Naive thymus-derived CD8-positive, alpha-beta T cell (primary cell): ENCODE measurements around the gene TLN1. TPM values are rescaled to one million over a fixed set of nuclear protein-coding genes. Genes with fewer than 3 reads are reported as not detected.

Experiments
- ATAC-seq, 2 donors: fragments of 150-1000 bp; cut with Tn5 transposase in 1 of 2; sonication (Bioruptor Pico), chemical (Tn5 transposase) in 1 of 2; 1 replicate in 1 of 2; 2 replicates in 1 of 2; pipeline ENCODE4 v1.10.0; 2021; ENCODE audit warnings: mild to moderate bottlenecking in 2 of 2, moderate library complexity in 2 of 2
- POLR2A ChIA-PET: fragments of 350-600 bp; sonication (Branson Sonifier 250); formaldehyde crosslinking; loops from one replicate; lab custom pipeline; 2021; ENCODE audit warnings: antibody characterized with exemption; lab: Charles Lee
- DNase-seq, 10 donors: peaks; one replicate each; pipeline versions ENCODE4 v3.0.0 to v3.0.0-alpha.2; 2020 to 2022
- H3K27ac Mint-ChIP-seq, 10 donors: one replicate each; pipeline ENCODE4 v1.8.0; 2020 to 2022; ENCODE audit warnings: mild to moderate bottlenecking in 10 of 10, mixed read lengths in 10 of 10, moderate library complexity in 4 of 10, inconsistent platforms in 1 of 10
- H3K27me3 Mint-ChIP-seq, 5 donors: one replicate each; pipeline ENCODE4 v1.8.0; 2021 to 2022; ENCODE audit warnings: mixed read lengths in 5 of 5
- H3K36me3 Mint-ChIP-seq, 3 donors: one replicate each; pipeline ENCODE4 v1.8.0; 2020 to 2022; ENCODE audit warnings: mixed read lengths in 3 of 3, mild to moderate bottlenecking in 2 of 3, inconsistent platforms in 1 of 3
- H3K4me1 Mint-ChIP-seq, 4 donors: one replicate each; pipeline ENCODE4 v1.8.0; 2021 to 2022; ENCODE audit warnings: mixed read lengths in 4 of 4
- H3K4me3 Mint-ChIP-seq, 10 donors: one replicate each; pipeline ENCODE4 v1.8.0; 2020 to 2022; ENCODE audit warnings: mild to moderate bottlenecking in 10 of 10, mixed read lengths in 10 of 10, moderate library complexity in 6 of 10, inconsistent platforms in 1 of 10
- H3K9me3 Mint-ChIP-seq, 9 donors: one replicate each; pipeline ENCODE4 v1.8.0; 2020 to 2022; ENCODE audit warnings: mixed read lengths in 9 of 9, mild to moderate bottlenecking in 3 of 9, inconsistent platforms in 1 of 9, moderate library complexity in 1 of 9
- polyA plus RNA-seq, 3 donors: library from polyadenylated mRNA; unstranded; fragments of 300-500 nt; fragmentation: Illumina TruSeq; gene quantifications; one replicate each; pipeline ENCODE4 v1.2.3, GENCODE V29; 2021
- total RNA-seq, 8 experiments: library from RNA in 2 of 8; stranded (reverse) in 2 of 8; gene quantifications; one replicate each; pipeline ENCODE4 v1.2.3 and lab custom pipeline; 2021 to 2026

TLN1 gene
- total and polyA plus RNA-seq, 5 experiments from 2014 or later, result 32.9 to 233 (median 88.9) TPM

- no peak for ATAC-seq
- H3K9me3 Mint-ChIP-seq, result no peaks in the 10 kb centered on the region
- H3K27ac Mint-ChIP-seq, result peak overlapping the region in 1 of 10 donors; percentile 76
These were observed 52.1 kb downstream of the TLN1 start for GRCh38 chr9:35679766-35680330.

GRCh38 chr9:35679091-35679490 is 52.9 kb downstream of the TLN1 start:
- Mint-ChIP-seq H3K4me3 (no peak overlapping the region), H3K4me1 (peaks cover 10 to 18% (median 16%) of the 10 kb centered on the region in 4 donors)
- POLR2A ChIA-PET, result no interaction called here

More at GRCh38 chr9:35679766-35680330, 52.1 kb downstream of the TLN1 start:
- Mint-ChIP-seq H3K4me1 (peaks cover 6 to 12% (median 10%) of the 10 kb centered on the region in 4 donors), H3K36me3 (no peaks in the 10 kb centered on the region), H3K27me3 (peaks cover 0 to 3% (median 0%) of the 10 kb centered on the region in 5 donors), H3K4me3 (no peak overlapping the region)
- DNase-seq, result no peak
- POLR2A ChIA-PET, result no interaction called here

GRCh38 chr9:35675732-35676392 is 56.1 kb downstream of the TLN1 start:
- DNase-seq (peak in 6 of 10 donors; percentile 37 to 74 (median 48)), ATAC-seq (peak; percentile 64 to 83)
- POLR2A ChIA-PET, result interaction anchor here (0.5 to 1.9 kb wide), 9 partner anchors 10 to 224 kb away, joined by 3 to 8 read pairs (median 5); partner anchors contain the start of genes ARHGEF39, CCDC107, CREB3 and RMRP
- H3K27me3 Mint-ChIP-seq, result peaks cover 0 to 6% (median 0%) of the 10 kb centered on the region in 5 donors
- no peaks in the 10 kb centered on the region for H3K36me3 Mint-ChIP-seq
- peak overlapping the region; percentile 67 to 89 (median 83) for H3K4me3 Mint-ChIP-seq
- H3K4me1 Mint-ChIP-seq, result peaks cover 13 to 18% (median 16%) of the 10 kb centered on the region in 4 donors
- peak overlapping the region in 5 of 10 donors; percentile 19 to 72 (median 65) for H3K27ac Mint-ChIP-seq
- H3K9me3 Mint-ChIP-seq, result no peaks in the 10 kb centered on the region

More at GRCh38 chr9:35679091-35679490, 52.9 kb downstream of the TLN1 start:
- Mint-ChIP-seq H3K36me3 (no peaks in the 10 kb centered on the region), H3K27ac (peak overlapping the region in 2 of 10 donors; percentile 26 to 36), H3K27me3 (peaks cover 0 to 6% (median 0%) of the 10 kb centered on the region in 5 donors), H3K9me3 (no peaks in the 10 kb centered on the region)
- no peak for DNase-seq
- ATAC-seq, result no peak

GRCh38 chr9:35675204-35675603 is 56.8 kb downstream of the TLN1 start:
- peaks cover 13 to 18% (median 16%) of the 10 kb centered on the region in 4 donors for H3K4me1 Mint-ChIP-seq
- ATAC-seq (peak; percentile 21 to 29), DNase-seq (no peak)
- POLR2A ChIA-PET, result interaction anchor here (0.9 to 1.9 kb wide), 7 partner anchors 10 to 57 kb away, joined by 3 to 8 read pairs (median 5); partner anchors contain the start of genes ARHGEF39, CCDC107, CREB3 and RMRP
- H3K36me3 Mint-ChIP-seq, result no peaks in the 10 kb centered on the region
- H3K27ac Mint-ChIP-seq, result peak overlapping the region in 4 of 10 donors; percentile 19 to 68 (median 62)
- H3K9me3 Mint-ChIP-seq, result no peaks in the 10 kb centered on the region
- H3K4me3 Mint-ChIP-seq, result peak overlapping the region; percentile 64 to 89 (median 81)
- peaks cover 0 to 6% (median 0%) of the 10 kb centered on the region in 5 donors for H3K27me3 Mint-ChIP-seq

- H3K9me3 Mint-ChIP-seq, result no peaks in the 10 kb centered on the region
- DNase-seq (no peak), ATAC-seq (no peak)
- peak overlapping the region in 1 of 10 donors; percentile 63 for H3K27ac Mint-ChIP-seq
- peak overlapping the region in 3 of 10 donors; percentile 20 to 59 (median 41) for H3K4me3 Mint-ChIP-seq
- H3K27me3 Mint-ChIP-seq, result peaks cover 0 to 6% (median 0%) of the 10 kb centered on the region in 5 donors
- POLR2A ChIA-PET, result interaction anchor here (1.1 kb wide), 1 partner anchor 10 kb away, joined by 5 read pairs; the partner anchor contains the start of gene ARHGEF39
- H3K36me3 Mint-ChIP-seq, result no peaks in the 10 kb centered on the region
- peaks cover 11 to 18% (median 16%) of the 10 kb centered on the region in 4 donors for H3K4me1 Mint-ChIP-seq
These were observed 58.0 kb downstream of the TLN1 start for GRCh38 chr9:35674025-35674361.

- ATAC-seq, result no peak
These were observed 58.6 kb downstream of the TLN1 start, which contains the start of gene CA9 for GRCh38 chr9:35673132-35674024. TSS of gene CA9 (plus strand) at chr9:35673928. CDS start at chr9:35673960, 32 bp downstream.

GRCh38 chr9:35669331-35670145 is 62.5 kb downstream of the TLN1 start:
- ATAC-seq, result no peak
- Mint-ChIP-seq H3K27ac (no peak overlapping the region), H3K36me3 (no peaks in the 10 kb centered on the region), H3K27me3 (peaks cover 0 to 4% (median under 1%) of the 10 kb centered on the region in 5 donors), H3K9me3 (no peaks in the 10 kb centered on the region), H3K4me1 (peaks cover 19 to 23% (median 19%) of the 10 kb centered on the region in 4 donors), H3K4me3 (no peak overlapping the region)
- POLR2A ChIA-PET, result interaction anchor here (1.0 kb wide), 1 partner anchor 11 kb away, joined by 4 read pairs; the partner anchor contains the start of genes CCDC107 and RMRP
- no peak for DNase-seq

More at GRCh38 chr9:35673132-35674024, 58.6 kb downstream of the TLN1 start, which contains the start of gene CA9:
- Mint-ChIP-seq H3K4me3 (peak within 1 kb of the TSS; percentile 32 to 82 (median 68)), H3K27ac (peak within 1 kb of the TSS in 4 of 10 donors; percentile 18 to 63 (median 42)), H3K9me3 (no peaks in the 10 kb centered on the region), H3K4me1 (peaks cover 12 to 18% (median 16%) of the 10 kb centered on the region in 4 donors), H3K36me3 (no peaks in the 10 kb centered on the region), H3K27me3 (peaks cover 0 to 6% (median 0%) of the 10 kb centered on the region in 5 donors)
- DNase-seq, result no peak
- POLR2A ChIA-PET, result interaction anchor here (0.5 to 1.1 kb wide), 2 partner anchors 9 to 37 kb away, joined by 4 to 5 read pairs; partner anchors contain the start of gene ARHGEF39

GRCh38 chr9:35667939-35668338 is 64.1 kb downstream of the TLN1 start:
- H3K9me3 Mint-ChIP-seq, result no peaks in the 10 kb centered on the region
- POLR2A ChIA-PET, result no interaction called here
- peaks cover 24 to 34% (median 32%) of the 10 kb centered on the region in 4 donors for H3K4me1 Mint-ChIP-seq
- H3K4me3 Mint-ChIP-seq, result no peak overlapping the region
- no peaks in the 10 kb centered on the region for H3K36me3 Mint-ChIP-seq
- ATAC-seq, result no peak
- peak overlapping the region in 1 of 10 donors; percentile 1 for H3K27ac Mint-ChIP-seq
- H3K27me3 Mint-ChIP-seq, result peaks cover 0 to 2% (median 0%) of the 10 kb centered on the region in 5 donors
- no peak for DNase-seq

- Mint-ChIP-seq H3K27me3 (peaks cover 0 to 2% (median 0%) of the 10 kb centered on the region in 5 donors), H3K4me1 (peaks cover 32 to 48% (median 46%) of the 10 kb centered on the region in 4 donors), H3K4me3 (peak overlapping the region in 3 of 10 donors; percentile 19 to 34 (median 22)), H3K27ac (peak overlapping the region in 2 of 10 donors; percentile 31 to 32), H3K36me3 (peaks cover 0 to 2% (median 0%) of the 10 kb centered on the region in 3 donors), H3K9me3 (no peaks in the 10 kb centered on the region)
- DNase-seq (no peak), ATAC-seq (no peak)
- POLR2A ChIA-PET, result interaction anchor here (0.7 to 4.0 kb wide), 4 partner anchors 17 to 30 kb away, joined by 3 to 19 read pairs (median 4); partner anchors contain the start of gene TPM2
These were observed 65.4 kb downstream of the TLN1 start for GRCh38 chr9:35666549-35666948.

GRCh38 chr9:35666045-35666444 is 66.0 kb downstream of the TLN1 start:
- H3K27ac Mint-ChIP-seq, result peak overlapping the region in 3 of 10 donors; percentile 22 to 73 (median 67)
- peak overlapping the region; percentile 37 to 89 (median 76) for H3K4me3 Mint-ChIP-seq
- POLR2A ChIA-PET, result interaction anchor here (0.8 to 4.0 kb wide), 7 partner anchors 10 to 65 kb away, joined by 4 to 19 read pairs (median 5); partner anchors contain the start of genes CREB3, TLN1 and TPM2
- peaks cover 32 to 53% (median 50%) of the 10 kb centered on the region in 4 donors for H3K4me1 Mint-ChIP-seq
- ATAC-seq, result no peak
- DNase-seq, result no peak
- H3K9me3 Mint-ChIP-seq, result no peaks in the 10 kb centered on the region
- H3K27me3 Mint-ChIP-seq, result peaks cover 0 to 2% (median 0%) of the 10 kb centered on the region in 5 donors
- peaks cover 0 to 2% (median 0%) of the 10 kb centered on the region in 3 donors for H3K36me3 Mint-ChIP-seq
